Activated CD4-positive, alpha-beta T cell treated with anti-CD3 and anti-CD28 coated beads for 1 hour (primary cell): Measurements from ENCODE around the gene CRHR1.
"Not testable (repeated sequence)": the region's sequence is repeated elsewhere in the genome, so short reads cannot be mapped to it uniquely, and the experiment has no call there.

Experiments used
- DNase-seq: peaks from one replicate; pipeline ENCODE4 v3.0.0-alpha.2; 2020

Gene CRHR1

GRCh38 chr17:45784293-45784740 is at the start of gene CRHR1:
Gene CRHR1 (plus strand): TSS chr17:45784320. CDS start chr17:45784545, 225 bp downstream.
- DNase-seq: no peak

GRCh38 chr17:45734598-45734997 is 49.5 kb upstream of the CRHR1 start:
- no peak for DNase-seq

GRCh38 chr17:45735488-45735887 is 48.6 kb upstream of the CRHR1 start:
- no peak for DNase-seq

GRCh38 chr17:45739786-45740185 is 44.3 kb upstream of the CRHR1 start:
- no peak for DNase-seq

- DNase-seq: no peak
Observed at GRCh38 chr17:45740553-45741330, 43.4 kb upstream of the CRHR1 start.

GRCh38 chr17:45742251-45742650 is 41.9 kb upstream of the CRHR1 start:
- DNase-seq: no peak

GRCh38 chr17:45743626-45744326 is 40.3 kb upstream of the CRHR1 start:
- DNase-seq: no peak

- not testable (repeated sequence) for DNase-seq
Observed at GRCh38 chr17:45744826-45745225, 39.3 kb upstream of the CRHR1 start.

GRCh38 chr17:45745601-45746494 is 38.3 kb upstream of the CRHR1 start:
- DNase-seq: no peak

- no peak for DNase-seq
Observed at GRCh38 chr17:45747911-45748310, 36.2 kb upstream of the CRHR1 start.

- DNase-seq: no peak
Observed at GRCh38 chr17:45748731-45749310, 35.3 kb upstream of the CRHR1 start.

- DNase-seq: no peak
Observed at GRCh38 chr17:45749831-45750335, 34.2 kb upstream of the CRHR1 start.

GRCh38 chr17:45750779-45751440 is 33.2 kb upstream of the CRHR1 start:
- DNase-seq: no peak

GRCh38 chr17:45751466-45751865 is 32.7 kb upstream of the CRHR1 start:
- DNase-seq: no peak

- no peak for DNase-seq
Observed at GRCh38 chr17:45752246-45752645, 31.9 kb upstream of the CRHR1 start.

GRCh38 chr17:45753645-45754225 is 30.4 kb upstream of the CRHR1 start:
- DNase-seq: no peak

- no peak for DNase-seq
Observed at GRCh38 chr17:45755050-45755449, 29.1 kb upstream of the CRHR1 start.

GRCh38 chr17:45756266-45756991 is 27.7 kb upstream of the CRHR1 start:
- no peak for DNase-seq

- no peak for DNase-seq
Observed at GRCh38 chr17:45757431-45758218, 26.5 kb upstream of the CRHR1 start.

GRCh38 chr17:45758544-45758943 is 25.6 kb upstream of the CRHR1 start:
- DNase-seq: no peak
